Nephron progenitor cell (in vitro differentiated cells): ENCODE measurements around the gene THOP1.

ENCODE experiments used
- DNase-seq: peaks from one replicate; pipeline ENCODE4 v3.0.0; 2021
- H3K27ac Mint-ChIP-seq: 2 replicates; pipeline ENCODE4 v1.8.0; 2021; ENCODE audit warnings: mild to moderate bottlenecking, moderate library complexity, mixed read lengths
- H3K27me3 Mint-ChIP-seq: 2 replicates; pipeline ENCODE4 v1.8.0; 2021; ENCODE audit warnings: mild to moderate bottlenecking, low read depth, mixed read lengths; ENCODE audit not compliant: poor library complexity
- H3K36me3 Mint-ChIP-seq: 2 replicates; pipeline ENCODE4 v1.8.0; 2021; ENCODE audit warnings: low read depth, mixed read lengths
- H3K4me1 Mint-ChIP-seq: 2 replicates; pipeline ENCODE4 v1.8.0; 2021; ENCODE audit warnings: mixed read lengths
- H3K4me3 Mint-ChIP-seq: 2 replicates; pipeline ENCODE4 v1.8.0; 2021; ENCODE audit warnings: mild to moderate bottlenecking, moderate library complexity, mixed read lengths
- H3K9me3 Mint-ChIP-seq: 2 replicates; pipeline ENCODE4 v1.8.0; 2021; ENCODE audit warnings: mild to moderate bottlenecking, moderate library complexity, mixed read lengths
- CTCF ChIP-seq: fragments of 200-600 bp; sonication (generic); IDR thresholded peaks from 2 replicates; pipeline ENCODE4 v1.5.0; 2021; ENCODE audit warnings: antibody characterized with exemption

The THOP1 gene

GRCh38 chr19:2853015-2853606 lies 67.8 kb downstream of the THOP1 start:
- Mint-ChIP-seq H3K9me3 (peaks cover 98% of the 10 kb centered on the region), H3K4me1 (no peaks in the 10 kb centered on the region), H3K36me3 (peaks cover 98% of the 10 kb centered on the region), H3K27ac (no peak overlapping the region), H3K27me3 (peaks cover 8% of the 10 kb centered on the region), H3K4me3 (no peak overlapping the region)
- no peak for DNase-seq
- no peak for TF ChIP-seq CTCF

GRCh38 chr19:2854849-2855248 lies 69.5 kb downstream of the THOP1 start:
- Mint-ChIP-seq H3K4me3 (no peak overlapping the region), H3K27me3 (peaks cover 8% of the 10 kb centered on the region), H3K9me3 (peaks cover 98% of the 10 kb centered on the region), H3K4me1 (no peaks in the 10 kb centered on the region), H3K36me3 (peaks cover 90% of the 10 kb centered on the region), H3K27ac (no peak overlapping the region)
- no peak for DNase-seq
- TF ChIP-seq CTCF, result no peak

DNA sequence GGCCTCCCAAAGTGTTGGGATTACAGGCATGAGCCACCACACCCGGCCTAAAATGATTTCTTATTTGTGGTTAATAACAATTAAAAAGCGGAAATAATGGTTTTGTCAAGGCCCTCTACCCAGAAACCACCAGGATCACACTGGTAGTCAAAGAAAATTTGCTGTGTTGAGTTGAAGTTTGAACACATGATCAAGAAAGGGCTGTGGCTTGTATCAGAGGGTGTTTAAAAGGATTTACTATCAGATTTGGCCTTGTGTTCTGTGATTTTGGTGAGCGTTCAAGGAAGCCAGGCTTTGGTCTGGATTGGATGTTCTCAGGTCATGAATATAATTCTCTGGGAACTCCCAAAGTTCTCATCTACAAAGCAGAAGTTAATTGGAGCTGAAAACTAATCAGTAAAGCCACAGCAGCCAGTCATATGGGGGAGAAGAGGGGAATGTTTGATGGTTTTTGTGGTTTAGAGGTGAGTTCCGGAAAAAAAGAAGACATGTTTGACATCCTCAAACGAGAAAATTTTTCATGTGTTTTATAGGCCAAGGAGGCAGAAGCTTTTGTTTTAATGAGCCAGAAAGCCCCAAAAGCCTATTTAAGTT lies 71.3 kb downstream of the THOP1 start:
- Mint-ChIP-seq H3K27ac (no peak overlapping the region), H3K36me3 (peaks cover 73% of the 10 kb centered on the region), H3K27me3 (peaks cover 3% of the 10 kb centered on the region), H3K9me3 (peaks cover 91% of the 10 kb centered on the region), H3K4me1 (no peaks in the 10 kb centered on the region), H3K4me3 (no peak overlapping the region)
- TF ChIP-seq CTCF, result no peak
- no peak for DNase-seq

DNA sequence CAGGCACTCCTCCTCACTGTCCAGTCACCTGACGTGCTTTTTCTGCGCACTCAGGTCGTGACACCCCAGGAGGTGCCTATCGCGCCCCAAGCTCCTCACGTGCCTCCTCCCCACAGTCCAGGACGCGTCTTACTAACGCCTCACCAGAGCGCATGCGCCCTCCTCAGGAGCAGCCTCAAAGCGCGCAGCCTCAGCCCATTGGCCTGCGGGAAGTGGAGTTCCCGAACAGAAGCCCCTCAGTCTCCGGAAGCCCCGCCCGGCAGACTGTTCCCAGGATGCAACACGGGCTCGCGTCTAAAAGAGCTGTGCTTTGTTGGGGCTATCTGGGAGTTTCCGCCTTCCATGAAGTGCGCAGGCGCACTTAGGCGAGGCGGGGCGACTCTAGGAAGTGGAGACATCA lies 73.6 kb downstream of the THOP1 start:
- no peak for TF ChIP-seq CTCF
- Mint-ChIP-seq H3K27ac (no peak overlapping the region), H3K4me1 (no peaks in the 10 kb centered on the region), H3K27me3 (peaks cover 4% of the 10 kb centered on the region), H3K36me3 (peaks cover 50% of the 10 kb centered on the region), H3K4me3 (no peak overlapping the region), H3K9me3 (peaks cover 89% of the 10 kb centered on the region)
- DNase-seq, result no peak

DNA sequence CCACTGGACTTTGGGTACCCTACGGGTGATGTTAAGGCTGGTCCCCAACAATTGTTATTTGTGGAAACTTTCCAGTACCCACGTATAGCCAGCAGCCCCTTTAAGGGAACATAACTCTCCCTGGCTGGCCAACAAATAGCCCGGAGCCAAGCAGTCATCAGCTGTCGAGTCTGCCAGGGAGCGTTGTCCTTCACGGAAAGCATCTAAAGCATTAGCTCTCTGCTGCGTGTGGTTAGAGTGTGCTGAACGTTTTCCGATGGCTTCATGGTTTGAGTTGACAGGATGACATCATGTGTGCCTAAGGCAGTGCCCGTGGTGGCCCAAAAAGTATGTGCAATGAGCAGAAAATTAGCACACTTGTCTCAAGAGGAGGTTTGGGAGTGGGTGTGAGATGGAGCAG lies 78.5 kb downstream of the THOP1 start:
- Mint-ChIP-seq H3K27me3 (peaks cover 3% of the 10 kb centered on the region), H3K36me3 (peaks cover 9% of the 10 kb centered on the region), H3K27ac (no peak overlapping the region), H3K4me3 (no peak overlapping the region), H3K9me3 (peaks cover 86% of the 10 kb centered on the region), H3K4me1 (no peaks in the 10 kb centered on the region)
- no peak for DNase-seq
- no peak for TF ChIP-seq CTCF
